ENCODE results near the gene OVCH1. TPM values are rescaled to one million over a fixed set of nuclear protein-coding genes. Genes with fewer than 3 reads are reported as not detected.
A peak's percentile ranks its signal among the peaks of the same experiment; 100 is the strongest.

OVCH1 gene
- total and polyA plus RNA-seq, 9 of the 15 experiments (the other 6 are each of a cell fraction or from before 2014, with no cell fraction given), result not detected

DNA sequence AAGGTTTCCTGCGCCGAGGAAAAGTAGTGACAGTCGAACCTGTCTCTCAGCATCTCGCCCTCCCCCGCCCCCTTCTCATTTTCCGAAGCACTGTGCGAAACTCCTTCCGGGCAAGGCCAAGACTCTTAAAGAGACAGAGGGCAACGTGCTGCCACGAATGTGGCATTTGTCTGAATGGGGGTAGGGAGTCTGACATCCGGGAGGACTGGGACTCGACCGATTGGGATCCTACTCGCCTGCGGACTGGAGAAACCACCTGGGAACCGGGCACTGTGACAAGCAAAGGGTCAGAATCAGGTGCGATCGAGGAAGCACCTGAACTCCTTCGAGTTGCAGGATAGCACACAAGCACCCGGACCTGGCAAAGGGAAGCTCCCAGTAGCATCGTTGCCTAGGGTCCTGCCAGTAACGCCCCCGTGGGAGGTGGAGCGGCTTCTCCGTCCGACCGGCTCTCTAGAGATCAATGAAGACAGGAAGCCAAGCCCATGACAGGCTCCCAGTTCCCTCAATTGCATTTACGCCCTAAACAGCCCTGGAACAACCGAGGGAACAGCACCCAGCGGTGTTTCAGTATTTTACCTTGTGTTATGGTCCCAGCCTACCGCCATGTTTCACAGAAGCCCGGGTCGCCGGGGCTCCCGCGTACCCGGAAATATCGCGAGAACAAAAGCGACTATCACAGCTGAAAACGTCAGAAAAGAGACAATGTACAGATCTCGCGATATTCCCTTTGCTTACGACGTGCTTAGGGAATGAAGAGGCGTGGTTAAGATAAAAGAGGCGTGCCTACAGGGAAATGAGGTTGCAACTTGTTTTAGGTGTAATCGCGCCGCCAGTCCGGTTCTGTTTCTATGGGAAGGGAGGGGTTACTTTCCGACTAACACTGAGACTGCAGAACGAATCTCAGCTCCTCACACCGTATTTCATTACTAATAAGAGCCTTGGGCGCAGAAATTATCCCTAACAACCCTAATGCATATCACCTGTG lies 116.7 kb downstream of the OVCH1 start, which contains the start of gene ERGIC2 (continued):
- TF ChIP-seq, protein P1, sequence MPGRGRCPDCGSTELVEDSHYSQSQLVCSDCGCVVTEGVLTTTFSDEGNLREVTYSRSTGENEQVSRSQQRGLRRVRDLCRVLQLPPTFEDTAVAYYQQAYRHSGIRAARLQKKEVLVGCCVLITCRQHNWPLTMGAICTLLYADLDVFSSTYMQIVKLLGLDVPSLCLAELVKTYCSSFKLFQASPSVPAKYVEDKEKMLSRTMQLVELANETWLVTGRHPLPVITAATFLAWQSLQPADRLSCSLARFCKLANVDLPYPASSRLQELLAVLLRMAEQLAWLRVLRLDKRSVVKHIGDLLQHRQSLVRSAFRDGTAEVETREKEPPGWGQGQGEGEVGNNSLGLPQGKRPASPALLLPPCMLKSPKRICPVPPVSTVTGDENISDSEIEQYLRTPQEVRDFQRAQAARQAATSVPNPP (IDR thresholded peaks at IDR 0.05; ENCODE audit: borderline replicate concordance, insufficient read depth, insufficient read length), result no peak
- TF ChIP-seq KLF13 (tag; IDR thresholded peaks at IDR 0.05; ENCODE audit: borderline replicate concordance, low read depth) (no peak), ZBTB17 (CRISPR knock-in tag; IDR thresholded peaks at IDR 0.05) (no peak), HDAC8 (tag; IDR thresholded peaks at IDR 0.05) (no peak), KDM1A (IDR thresholded peaks at IDR 0.05) (no peak; a peak in 2 of 4 replicates), DACH1 (IDR thresholded peaks at IDR 0.05; ENCODE audit: partially characterized antibody) (no peak), POLR2H (tag; IDR thresholded peaks at IDR 0.05; ENCODE audit: low read depth) (no peak), RBBP5 (IDR thresholded peaks at IDR 0.05; ENCODE audit: borderline replicate concordance, insufficient read depth, low read length, poor library complexity, severe bottlenecking) (peak; percentile 91), FUS (optimal IDR thresholded peaks at IDR 0.05; ENCODE audit: low read depth, low read length) (no peak), RFX1 (IDR thresholded peaks at IDR 0.05) (peak; percentile 59), ZNF23 (CRISPR knock-in tag; IDR thresholded peaks at IDR 0.05) (no peak), STAT5B (CRISPR knock-in tag; IDR thresholded peaks at IDR 0.05) (no peak), SIN3A (IDR thresholded peaks at IDR 0.05; ENCODE audit: borderline replicate concordance in 2 of 2, control insufficient read depth in 1 of 2, low read depth in 2 of 2, low read length in 2 of 2) (peak; percentile 37 to 41; a peak in 1 of 4 replicates), ZNF165 (CRISPR knock-in tag; IDR thresholded peaks at IDR 0.05; ENCODE audit: borderline replicate concordance) (no peak), MED1 (CRISPR knock-in tag; IDR thresholded peaks at IDR 0.05; ENCODE audit: borderline replicate concordance) (no peak), OTX1 (CRISPR knock-in tag; IDR thresholded peaks at IDR 0.05) (no peak)
- TF ChIP-seq, protein P2, sequence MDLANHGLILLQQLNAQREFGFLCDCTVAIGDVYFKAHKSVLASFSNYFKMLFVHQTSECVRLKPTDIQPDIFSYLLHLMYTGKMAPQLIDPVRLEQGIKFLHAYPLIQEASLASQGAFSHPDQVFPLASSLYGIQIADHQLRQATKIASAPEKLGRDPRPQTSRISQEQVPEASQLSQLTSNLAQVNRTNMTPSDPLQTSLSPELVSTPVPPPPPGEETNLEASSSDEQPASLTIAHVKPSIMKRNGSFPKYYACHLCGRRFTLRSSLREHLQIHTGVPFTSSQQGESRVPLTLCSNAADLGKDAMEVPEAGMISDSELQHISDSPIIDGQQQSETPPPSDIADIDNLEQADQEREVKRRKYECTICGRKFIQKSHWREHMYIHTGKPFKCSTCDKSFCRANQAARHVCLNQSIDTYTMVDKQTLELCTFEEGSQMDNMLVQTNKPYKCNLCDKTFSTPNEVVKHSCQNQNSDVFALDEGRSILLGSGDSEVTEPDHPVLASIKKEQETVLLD (IDR thresholded peaks at IDR 0.05), result no peak
- TF ChIP-seq, protein P3, sequence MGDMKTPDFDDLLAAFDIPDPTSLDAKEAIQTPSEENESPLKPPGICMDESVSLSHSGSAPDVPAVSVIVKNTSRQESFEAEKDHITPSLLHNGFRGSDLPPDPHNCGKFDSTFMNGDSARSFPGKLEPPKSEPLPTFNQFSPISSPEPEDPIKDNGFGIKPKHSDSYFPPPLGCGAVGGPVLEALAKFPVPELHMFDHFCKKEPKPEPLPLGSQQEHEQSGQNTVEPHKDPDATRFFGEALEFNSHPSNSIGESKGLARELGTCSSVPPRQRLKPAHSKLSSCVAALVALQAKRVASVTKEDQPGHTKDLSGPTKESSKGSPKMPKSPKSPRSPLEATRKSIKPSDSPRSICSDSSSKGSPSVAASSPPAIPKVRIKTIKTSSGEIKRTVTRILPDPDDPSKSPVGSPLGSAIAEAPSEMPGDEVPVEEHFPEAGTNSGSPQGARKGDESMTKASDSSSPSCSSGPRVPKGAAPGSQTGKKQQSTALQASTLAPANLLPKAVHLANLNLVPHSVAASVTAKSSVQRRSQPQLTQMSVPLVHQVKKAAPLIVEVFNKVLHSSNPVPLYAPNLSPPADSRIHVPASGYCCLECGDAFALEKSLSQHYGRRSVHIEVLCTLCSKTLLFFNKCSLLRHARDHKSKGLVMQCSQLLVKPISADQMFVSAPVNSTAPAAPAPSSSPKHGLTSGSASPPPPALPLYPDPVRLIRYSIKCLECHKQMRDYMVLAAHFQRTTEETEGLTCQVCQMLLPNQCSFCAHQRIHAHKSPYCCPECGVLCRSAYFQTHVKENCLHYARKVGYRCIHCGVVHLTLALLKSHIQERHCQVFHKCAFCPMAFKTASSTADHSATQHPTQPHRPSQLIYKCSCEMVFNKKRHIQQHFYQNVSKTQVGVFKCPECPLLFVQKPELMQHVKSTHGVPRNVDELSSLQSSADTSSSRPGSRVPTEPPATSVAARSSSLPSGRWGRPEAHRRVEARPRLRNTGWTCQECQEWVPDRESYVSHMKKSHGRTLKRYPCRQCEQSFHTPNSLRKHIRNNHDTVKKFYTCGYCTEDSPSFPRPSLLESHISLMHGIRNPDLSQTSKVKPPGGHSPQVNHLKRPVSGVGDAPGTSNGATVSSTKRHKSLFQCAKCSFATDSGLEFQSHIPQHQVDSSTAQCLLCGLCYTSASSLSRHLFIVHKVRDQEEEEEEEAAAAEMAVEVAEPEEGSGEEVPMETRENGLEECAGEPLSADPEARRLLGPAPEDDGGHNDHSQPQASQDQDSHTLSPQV (IDR thresholded peaks at IDR 0.05), result no peak
- TF ChIP-seq, protein P4, sequence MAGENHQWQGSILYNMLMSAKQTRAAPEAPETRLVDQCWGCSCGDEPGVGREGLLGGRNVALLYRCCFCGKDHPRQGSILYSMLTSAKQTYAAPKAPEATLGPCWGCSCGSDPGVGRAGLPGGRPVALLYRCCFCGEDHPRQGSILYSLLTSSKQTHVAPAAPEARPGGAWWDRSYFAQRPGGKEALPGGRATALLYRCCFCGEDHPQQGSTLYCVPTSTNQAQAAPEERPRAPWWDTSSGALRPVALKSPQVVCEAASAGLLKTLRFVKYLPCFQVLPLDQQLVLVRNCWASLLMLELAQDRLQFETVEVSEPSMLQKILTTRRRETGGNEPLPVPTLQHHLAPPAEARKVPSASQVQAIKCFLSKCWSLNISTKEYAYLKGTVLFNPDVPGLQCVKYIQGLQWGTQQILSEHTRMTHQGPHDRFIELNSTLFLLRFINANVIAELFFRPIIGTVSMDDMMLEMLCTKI (IDR thresholded peaks at IDR 0.05; ENCODE audit: partially characterized antibody), result no peak

All from K562 (cell line).